ENCODE results near the gene ZBTB24. TPM values are rescaled to one million over a fixed set of nuclear protein-coding genes. Genes with fewer than 3 reads are reported as not detected.
A peak's percentile ranks its signal among the peaks of the same experiment; 100 is the strongest.

The ZBTB24 gene
- total RNA-seq, 3 donors from 2014 or later (not counting 1 experiment from before 2014, with no cell fraction given) = 6.7 to 10.6 (median 8.6) TPM

DNA sequence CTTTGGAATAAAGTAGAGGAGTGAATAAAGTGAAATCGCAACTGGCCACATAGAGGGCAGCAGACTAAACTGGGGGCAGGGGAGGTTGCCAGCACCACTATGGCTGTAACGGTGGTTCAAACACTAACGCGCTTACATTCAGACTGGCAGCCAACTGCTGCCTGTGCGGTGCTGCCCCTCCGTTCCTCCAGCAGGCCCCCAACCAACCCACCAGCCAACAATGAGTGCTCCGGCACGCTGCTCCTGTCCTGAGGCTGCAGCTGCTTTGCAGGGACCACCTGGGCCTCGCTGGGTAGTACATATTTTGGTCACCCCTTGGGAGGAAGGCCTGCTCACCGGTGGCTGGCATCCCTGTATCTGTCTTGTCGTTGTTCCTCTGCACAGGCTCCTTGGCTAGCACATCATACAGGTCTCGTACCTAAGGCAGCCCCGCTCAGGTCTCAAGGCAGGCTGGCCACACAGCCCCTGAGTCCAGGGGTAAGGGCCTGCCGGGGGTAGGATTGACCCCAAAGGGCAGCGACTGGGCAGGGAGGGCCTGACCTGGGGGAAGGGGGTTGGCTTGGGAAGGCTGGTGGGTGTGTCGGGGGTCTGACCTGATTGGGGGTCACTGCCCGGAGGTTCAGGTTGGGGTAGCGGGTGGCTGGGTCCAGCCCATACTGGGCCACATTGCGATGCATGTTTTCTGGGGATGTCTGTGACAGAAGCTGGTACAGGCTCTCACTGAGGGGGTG lies 33.8 kb downstream of the ZBTB24 start:
- H3K36me3 ChIP-seq (ENCODE audit: control insufficient read depth, insufficient read depth, low read length) = peaks cover 46% of the 10 kb centered on the region
- intact Hi-C loops (cut with micrococcal nuclease) = loop anchor here (10.0 kb wide), 1 partner anchor 354 kb away; the partner anchor contains the start of genes CEP57L1 and SESN1
- no peak overlapping the region for H3K27ac ChIP-seq (ENCODE audit: low read length)
- H3K4me3 ChIP-seq (ENCODE audit: low read length) = no peak overlapping the region
- H3K9me3 ChIP-seq (ENCODE audit: control insufficient read depth, insufficient read depth, low read length) = no peaks in the 10 kb centered on the region
- H3K27me3 ChIP-seq (ENCODE audit: control insufficient read depth, insufficient read depth, low read length) = no peaks in the 10 kb centered on the region
- H3K36me3 Mint-ChIP-seq = no peaks in the 10 kb centered on the region
- no peaks in the 10 kb centered on the region for H3K9me3 Mint-ChIP-seq
- DNase-seq = no peak
- WGBS (ENCODE audit: insufficient coverage) = 89% methylated on average over 19 of the region's 19 CpGs
- no peak for ATAC-seq
- TF ChIP-seq, protein P1, sequence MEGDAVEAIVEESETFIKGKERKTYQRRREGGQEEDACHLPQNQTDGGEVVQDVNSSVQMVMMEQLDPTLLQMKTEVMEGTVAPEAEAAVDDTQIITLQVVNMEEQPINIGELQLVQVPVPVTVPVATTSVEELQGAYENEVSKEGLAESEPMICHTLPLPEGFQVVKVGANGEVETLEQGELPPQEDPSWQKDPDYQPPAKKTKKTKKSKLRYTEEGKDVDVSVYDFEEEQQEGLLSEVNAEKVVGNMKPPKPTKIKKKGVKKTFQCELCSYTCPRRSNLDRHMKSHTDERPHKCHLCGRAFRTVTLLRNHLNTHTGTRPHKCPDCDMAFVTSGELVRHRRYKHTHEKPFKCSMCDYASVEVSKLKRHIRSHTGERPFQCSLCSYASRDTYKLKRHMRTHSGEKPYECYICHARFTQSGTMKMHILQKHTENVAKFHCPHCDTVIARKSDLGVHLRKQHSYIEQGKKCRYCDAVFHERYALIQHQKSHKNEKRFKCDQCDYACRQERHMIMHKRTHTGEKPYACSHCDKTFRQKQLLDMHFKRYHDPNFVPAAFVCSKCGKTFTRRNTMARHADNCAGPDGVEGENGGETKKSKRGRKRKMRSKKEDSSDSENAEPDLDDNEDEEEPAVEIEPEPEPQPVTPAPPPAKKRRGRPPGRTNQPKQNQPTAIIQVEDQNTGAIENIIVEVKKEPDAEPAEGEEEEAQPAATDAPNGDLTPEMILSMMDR (IDR thresholded peaks at IDR 0.05) = no peak
- H3K27ac Mint-ChIP-seq = peak overlapping the region in 1 of 2 donors; percentile 55
- peaks cover 49% of the 10 kb centered on the region for H3K4me1 ChIP-seq (ENCODE audit: control insufficient read depth, insufficient read depth, low read length)
- peaks cover 26 to 53% of the 10 kb centered on the region in 2 donors for H3K4me1 Mint-ChIP-seq
- H3K27me3 Mint-ChIP-seq (ENCODE audit: low read depth in 2 of 2) = no peaks in the 10 kb centered on the region
- H3K4me3 Mint-ChIP-seq = peak overlapping the region; percentile 46

GRCh38 chr6:109448615-109449014 lies 34.4 kb downstream of the ZBTB24 start:
- DNase-seq (no peak), ATAC-seq (no peak)
- Histone ChIP-seq H3K36me3 (ENCODE audit: control insufficient read depth, insufficient read depth, low read length) (peaks cover 52% of the 10 kb centered on the region), H3K27me3 (ENCODE audit: control insufficient read depth, insufficient read depth, low read length) (no peaks in the 10 kb centered on the region), H3K9me3 (ENCODE audit: control insufficient read depth, insufficient read depth, low read length) (no peaks in the 10 kb centered on the region), H3K27ac (ENCODE audit: low read length) (no peak overlapping the region), H3K4me1 (ENCODE audit: control insufficient read depth, insufficient read depth, low read length) (peaks cover 43% of the 10 kb centered on the region), H3K4me3 (ENCODE audit: low read length) (no peak overlapping the region)
- H3K9me3 Mint-ChIP-seq = no peaks in the 10 kb centered on the region
- H3K27me3 Mint-ChIP-seq (ENCODE audit: low read depth in 2 of 2) = no peaks in the 10 kb centered on the region
- H3K36me3 Mint-ChIP-seq = no peaks in the 10 kb centered on the region
- TF ChIP-seq, protein P1 (IDR thresholded peaks at IDR 0.05) = no peak
- peaks cover 20 to 49% of the 10 kb centered on the region in 2 donors for H3K4me1 Mint-ChIP-seq
- H3K27ac Mint-ChIP-seq = peak overlapping the region; percentile 18 to 76
- WGBS (ENCODE audit: insufficient coverage) = 97% methylated on average over 7 of the region's 7 CpGs
- H3K4me3 Mint-ChIP-seq = no peak overlapping the region
- intact Hi-C loops (cut with micrococcal nuclease) = loop anchor here (10.0 kb wide), 1 partner anchor 354 kb away; the partner anchor contains the start of genes CEP57L1 and SESN1

GRCh38 chr6:109447878-109448555 lies 35.0 kb downstream of the ZBTB24 start:
- 88% methylated on average over 5 of the region's 8 CpGs for WGBS (ENCODE audit: insufficient coverage)
- ATAC-seq (no peak), DNase-seq (no peak)
- H3K4me1 ChIP-seq (ENCODE audit: control insufficient read depth, insufficient read depth, low read length) = peaks cover 37% of the 10 kb centered on the region
- H3K9me3 ChIP-seq (ENCODE audit: control insufficient read depth, insufficient read depth, low read length) = no peaks in the 10 kb centered on the region
- Mint-ChIP-seq H3K36me3 (no peaks in the 10 kb centered on the region), H3K27me3 (ENCODE audit: low read depth in 2 of 2) (no peaks in the 10 kb centered on the region), H3K4me3 (no peak overlapping the region), H3K27ac (peak overlapping the region; percentile 18 to 76), H3K9me3 (no peaks in the 10 kb centered on the region), H3K4me1 (peaks cover 20 to 55% of the 10 kb centered on the region in 2 donors)
- H3K4me3 ChIP-seq (ENCODE audit: low read length) = no peak overlapping the region
- no peaks in the 10 kb centered on the region for H3K27me3 ChIP-seq (ENCODE audit: control insufficient read depth, insufficient read depth, low read length)
- peaks cover 55% of the 10 kb centered on the region for H3K36me3 ChIP-seq (ENCODE audit: control insufficient read depth, insufficient read depth, low read length)
- no peak overlapping the region for H3K27ac ChIP-seq (ENCODE audit: low read length)
- TF ChIP-seq, protein P1 (IDR thresholded peaks at IDR 0.05) = no peak
- intact Hi-C loops (cut with micrococcal nuclease) = loop anchor here (10.0 kb wide), 1 partner anchor 353 kb away; the partner anchor contains the start of genes CEP57L1 and SESN1

Measured in natural killer cell (primary cell).